ENCODE results near the gene TMEM232. TPM values are rescaled to one million over a fixed set of nuclear protein-coding genes. Genes with fewer than 3 reads are reported as not detected.
"Not testable (repeated sequence)": the region's sequence is repeated elsewhere in the genome, so short reads cannot be mapped to it uniquely, and the experiment has no call there.

Gene TMEM232
- total RNA-seq, 1 donor from 2014 or later: 2.3 TPM

DNA sequence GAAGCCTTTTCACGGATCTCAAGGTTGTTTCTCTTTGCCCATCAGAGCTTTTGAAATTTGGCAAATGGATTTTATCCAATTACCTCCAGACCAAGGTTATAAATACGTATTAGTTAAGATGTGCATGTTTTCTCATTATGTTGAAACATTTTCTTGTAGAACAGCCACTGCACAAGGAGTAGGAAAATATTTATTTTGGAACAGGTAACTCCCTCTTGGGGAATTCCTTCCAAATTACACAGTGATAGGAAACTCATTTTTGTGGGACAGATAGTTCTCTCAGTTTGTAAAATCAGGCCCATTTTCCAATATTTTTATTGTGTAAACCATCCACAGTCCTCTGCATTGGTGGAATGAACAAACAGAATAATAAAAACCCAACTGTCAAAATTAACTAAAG lies 23.0 kb downstream of the TMEM232 start:
- peaks cover 28% of the 10 kb centered on the region for H3K4me1 Mint-ChIP-seq (ENCODE audit: low read depth)
- H3K27me3 Mint-ChIP-seq (ENCODE audit: low read depth): no peaks in the 10 kb centered on the region
- no peak overlapping the region for H3K4me3 Mint-ChIP-seq (ENCODE audit: unreplicated experiment)
- no peaks in the 10 kb centered on the region for H3K36me3 Mint-ChIP-seq (ENCODE audit: low read depth)
- H3K27ac Mint-ChIP-seq (ENCODE audit: unreplicated experiment): no peak overlapping the region
- TF ChIP-seq, protein P1, sequence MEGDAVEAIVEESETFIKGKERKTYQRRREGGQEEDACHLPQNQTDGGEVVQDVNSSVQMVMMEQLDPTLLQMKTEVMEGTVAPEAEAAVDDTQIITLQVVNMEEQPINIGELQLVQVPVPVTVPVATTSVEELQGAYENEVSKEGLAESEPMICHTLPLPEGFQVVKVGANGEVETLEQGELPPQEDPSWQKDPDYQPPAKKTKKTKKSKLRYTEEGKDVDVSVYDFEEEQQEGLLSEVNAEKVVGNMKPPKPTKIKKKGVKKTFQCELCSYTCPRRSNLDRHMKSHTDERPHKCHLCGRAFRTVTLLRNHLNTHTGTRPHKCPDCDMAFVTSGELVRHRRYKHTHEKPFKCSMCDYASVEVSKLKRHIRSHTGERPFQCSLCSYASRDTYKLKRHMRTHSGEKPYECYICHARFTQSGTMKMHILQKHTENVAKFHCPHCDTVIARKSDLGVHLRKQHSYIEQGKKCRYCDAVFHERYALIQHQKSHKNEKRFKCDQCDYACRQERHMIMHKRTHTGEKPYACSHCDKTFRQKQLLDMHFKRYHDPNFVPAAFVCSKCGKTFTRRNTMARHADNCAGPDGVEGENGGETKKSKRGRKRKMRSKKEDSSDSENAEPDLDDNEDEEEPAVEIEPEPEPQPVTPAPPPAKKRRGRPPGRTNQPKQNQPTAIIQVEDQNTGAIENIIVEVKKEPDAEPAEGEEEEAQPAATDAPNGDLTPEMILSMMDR (IDR thresholded peaks at IDR 0.05): no peak
- DNase-seq (ENCODE audit: low spot score): no peak
- no peaks in the 10 kb centered on the region for H3K9me3 Mint-ChIP-seq (ENCODE audit: low read depth)

DNA sequence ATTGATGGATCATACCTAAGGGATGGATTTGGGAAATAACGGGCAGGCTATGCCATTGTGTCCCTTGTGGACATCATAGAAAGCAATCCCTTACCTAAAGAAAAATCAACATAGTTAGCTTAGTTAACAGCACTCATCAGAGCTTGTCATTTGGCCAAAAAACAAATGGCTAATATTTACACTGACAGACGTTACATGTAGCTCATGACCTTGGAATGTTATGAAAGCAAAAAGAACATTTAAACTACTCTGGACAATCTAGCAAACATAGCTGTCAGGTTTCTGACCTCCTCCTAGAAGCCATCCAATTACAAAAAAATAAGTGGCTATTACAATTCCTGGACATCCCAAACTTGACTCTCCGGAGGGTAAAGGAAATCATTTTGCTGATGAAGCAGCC lies 23.8 kb downstream of the TMEM232 start:
- Mint-ChIP-seq H3K27me3 (ENCODE audit: low read depth) (no peaks in the 10 kb centered on the region), H3K4me1 (ENCODE audit: low read depth) (peaks cover 28% of the 10 kb centered on the region), H3K9me3 (ENCODE audit: low read depth) (no peaks in the 10 kb centered on the region), H3K36me3 (ENCODE audit: low read depth) (no peaks in the 10 kb centered on the region), H3K27ac (ENCODE audit: unreplicated experiment) (peak overlapping the region; percentile 33), H3K4me3 (ENCODE audit: unreplicated experiment) (no peak overlapping the region)
- TF ChIP-seq, protein P1 (IDR thresholded peaks at IDR 0.05): no peak
- DNase-seq (ENCODE audit: low spot score): no peak

GRCh38 chr5:110702300-110702699 lies 24.2 kb downstream of the TMEM232 start:
- Mint-ChIP-seq H3K27ac (ENCODE audit: unreplicated experiment) (peak overlapping the region; percentile 33), H3K27me3 (ENCODE audit: low read depth) (no peaks in the 10 kb centered on the region), H3K4me3 (ENCODE audit: unreplicated experiment) (no peak overlapping the region), H3K9me3 (ENCODE audit: low read depth) (no peaks in the 10 kb centered on the region), H3K36me3 (ENCODE audit: low read depth) (no peaks in the 10 kb centered on the region), H3K4me1 (ENCODE audit: low read depth) (peaks cover 28% of the 10 kb centered on the region)
- TF ChIP-seq, protein P1 (IDR thresholded peaks at IDR 0.05): no peak
- DNase-seq (ENCODE audit: low spot score): no peak

- DNase-seq (ENCODE audit: low spot score): peak; percentile 43
- H3K27me3 Mint-ChIP-seq (ENCODE audit: low read depth); H3K4me3 Mint-ChIP-seq (ENCODE audit: unreplicated experiment); H3K27ac Mint-ChIP-seq (ENCODE audit: unreplicated experiment); H3K36me3 Mint-ChIP-seq (ENCODE audit: low read depth); H3K4me1 Mint-ChIP-seq (ENCODE audit: low read depth): not testable (repeated sequence)
- H3K9me3 Mint-ChIP-seq (ENCODE audit: low read depth): peaks cover 11% of the 10 kb centered on the region
These were observed 33.8 kb downstream of the TMEM232 start for GRCh38 chr5:110692669-110693068.

GRCh38 chr5:110690587-110690986 lies 35.9 kb downstream of the TMEM232 start:
- DNase-seq (ENCODE audit: low spot score); H3K4me1 Mint-ChIP-seq (ENCODE audit: low read depth): not testable (repeated sequence)

DNA sequence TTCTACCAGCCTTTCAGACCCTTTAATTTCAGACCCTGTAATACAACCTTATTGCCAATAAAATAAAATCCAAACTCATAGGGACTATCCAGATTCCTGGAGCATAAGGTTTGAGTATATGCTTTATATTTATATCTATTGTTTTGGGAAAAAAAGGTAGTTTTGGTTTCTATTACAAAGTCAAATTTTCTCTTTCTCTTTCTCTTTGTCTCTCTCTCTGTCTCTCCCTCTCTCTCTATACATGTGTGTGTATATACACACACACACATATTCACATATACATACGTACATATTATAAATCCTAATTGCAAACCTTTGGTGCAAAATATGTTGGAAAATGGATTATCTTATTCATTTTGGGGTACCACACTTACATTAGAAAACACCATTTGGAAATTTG lies 39.0 kb downstream of the TMEM232 start:
- Mint-ChIP-seq H3K4me3 (ENCODE audit: unreplicated experiment) (no peak overlapping the region), H3K36me3 (ENCODE audit: low read depth) (no peaks in the 10 kb centered on the region), H3K27me3 (ENCODE audit: low read depth) (no peaks in the 10 kb centered on the region), H3K27ac (ENCODE audit: unreplicated experiment) (no peak overlapping the region), H3K4me1 (ENCODE audit: low read depth) (peaks cover 4% of the 10 kb centered on the region), H3K9me3 (ENCODE audit: low read depth) (no peaks in the 10 kb centered on the region)
- no peak for DNase-seq (ENCODE audit: low spot score)
- TF ChIP-seq, protein P1 (IDR thresholded peaks at IDR 0.05): no peak

More at GRCh38 chr5:110690587-110690986, 35.9 kb downstream of the TMEM232 start:
- not testable (repeated sequence) for H3K9me3 Mint-ChIP-seq (ENCODE audit: low read depth); H3K4me3 Mint-ChIP-seq (ENCODE audit: unreplicated experiment); H3K27ac Mint-ChIP-seq (ENCODE audit: unreplicated experiment); H3K27me3 Mint-ChIP-seq (ENCODE audit: low read depth); H3K36me3 Mint-ChIP-seq (ENCODE audit: low read depth)

Measured in chondrocyte (in vitro differentiated cells).